DMS 273 (cell line): ENCODE measurements around the gene PTF1A.
"Not testable (repeated sequence)": the region's sequence is repeated elsewhere in the genome, so short reads cannot be mapped to it uniquely, and the experiment has no call there.

ENCODE experiments used
- DNase-seq: peaks from one replicate; lab custom pipeline; 2025; ENCODE audit not compliant: unreplicated experiment; lab: John Stamatoyannopoulos, UW

The PTF1A gene

DNA sequence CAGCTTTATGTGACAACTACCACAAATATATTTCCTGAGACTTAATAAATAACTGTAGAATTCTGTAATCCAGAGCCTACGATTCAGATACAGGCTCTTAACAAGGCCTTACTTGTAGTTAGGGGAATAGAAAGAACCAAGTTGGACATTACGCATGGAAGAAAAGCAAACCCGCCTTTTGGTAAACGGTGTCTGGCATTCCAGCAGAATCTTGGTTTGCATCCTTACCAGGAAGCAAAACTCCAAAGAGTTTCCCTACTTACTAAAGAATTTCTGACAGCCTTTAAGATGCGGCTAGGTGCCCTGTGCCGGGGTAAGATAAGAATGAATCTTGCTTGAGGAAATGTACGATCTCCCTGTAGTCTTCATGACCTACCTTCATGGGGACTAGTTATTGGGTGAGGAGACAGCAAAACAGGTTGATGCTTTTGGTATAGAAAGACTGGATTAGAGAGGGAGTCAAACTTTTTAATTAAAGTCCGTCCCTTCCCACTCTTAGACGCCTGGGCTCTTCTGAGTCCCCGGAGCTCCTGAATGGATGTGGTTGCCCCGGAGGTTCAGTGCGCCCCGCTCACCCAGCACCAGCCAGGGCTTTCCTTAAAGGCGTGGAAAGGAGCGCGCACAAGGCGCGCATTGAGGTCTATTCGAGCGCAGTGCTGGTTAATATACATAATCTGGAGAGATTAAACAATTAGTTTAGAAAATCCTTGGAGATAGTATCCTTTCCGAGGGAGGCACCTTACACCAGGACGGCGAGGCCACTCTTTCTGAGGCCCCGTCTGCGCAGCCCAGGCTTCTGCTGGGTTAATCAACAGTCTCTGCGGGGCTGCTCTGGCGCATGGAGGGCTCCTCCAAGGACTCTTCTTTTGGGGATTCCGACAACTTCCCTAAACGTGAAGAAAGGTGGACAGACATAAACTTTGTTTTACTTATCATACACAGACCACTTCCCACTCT, 11.5 kb downstream of the PTF1A start:
- no peak for DNase-seq

DNA sequence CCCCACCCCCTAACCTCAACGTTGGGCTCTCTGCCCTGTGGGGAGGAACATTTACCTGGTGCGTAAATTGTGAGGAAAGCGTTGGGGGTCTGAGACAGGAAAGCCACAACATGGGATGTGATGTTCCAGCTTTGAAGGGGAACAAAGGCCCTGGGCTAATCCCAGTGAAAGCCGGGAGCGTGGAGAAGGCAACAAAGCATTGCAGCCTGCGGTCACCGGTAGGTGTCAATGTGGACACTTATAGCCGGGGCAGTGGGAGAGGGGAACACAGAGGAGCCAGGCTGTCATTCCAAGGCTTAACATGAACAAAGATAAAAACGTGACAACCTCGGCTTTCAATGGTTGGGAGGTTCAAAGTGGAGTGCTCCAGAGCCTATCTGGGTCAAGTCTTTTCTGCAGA, 12.7 kb downstream of the PTF1A start:
- no peak for DNase-seq

DNA sequence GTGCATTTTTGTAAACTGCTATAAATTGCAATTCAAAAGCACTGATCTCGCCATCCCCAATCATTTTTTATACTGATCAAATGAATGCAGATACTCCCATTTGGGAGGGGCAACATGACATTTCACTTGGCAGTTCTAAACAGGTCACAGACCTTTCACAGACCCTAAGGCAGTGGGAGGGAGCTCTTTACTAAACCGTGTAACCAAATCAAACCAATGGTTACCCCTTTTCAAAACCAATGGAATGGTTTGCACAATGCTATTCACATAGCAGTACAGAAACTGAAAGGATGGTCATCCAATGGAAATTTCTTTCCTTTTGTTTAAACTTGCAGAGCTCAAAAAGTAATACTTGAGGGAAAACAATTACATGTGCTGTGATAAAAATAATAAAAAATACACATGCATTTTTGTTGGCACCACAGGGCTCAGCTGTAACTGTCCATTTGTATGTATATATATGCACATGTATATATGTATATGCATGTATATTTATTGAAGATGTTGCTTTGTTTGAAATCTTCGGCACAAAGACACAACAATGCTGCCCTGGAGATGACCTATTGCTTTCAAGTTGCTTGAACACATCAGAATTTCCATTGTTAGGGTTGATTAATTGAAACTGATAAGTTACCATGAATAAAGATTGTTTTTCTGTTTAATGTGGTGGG, 14.0 kb downstream of the PTF1A start:
- no peak for DNase-seq

DNA sequence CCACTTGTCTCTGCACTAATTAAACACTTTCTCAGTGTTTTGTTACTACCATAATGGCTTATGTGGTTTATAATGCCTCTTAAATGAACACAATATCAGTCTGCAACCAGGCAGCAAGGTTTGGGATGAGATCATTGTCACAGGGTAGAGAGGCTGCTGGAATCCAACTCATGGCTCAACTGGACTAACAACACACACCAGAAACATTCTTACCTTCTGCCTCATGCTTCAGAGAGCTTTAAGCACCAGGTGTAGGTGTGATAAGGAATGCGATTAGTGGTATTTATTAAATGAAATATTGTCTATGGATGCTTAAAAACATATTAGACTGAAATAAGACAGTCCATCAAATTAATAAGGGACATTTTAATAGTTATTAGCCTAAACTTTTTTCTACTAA, 25.4 kb downstream of the PTF1A start:
- no peak for DNase-seq

DNA sequence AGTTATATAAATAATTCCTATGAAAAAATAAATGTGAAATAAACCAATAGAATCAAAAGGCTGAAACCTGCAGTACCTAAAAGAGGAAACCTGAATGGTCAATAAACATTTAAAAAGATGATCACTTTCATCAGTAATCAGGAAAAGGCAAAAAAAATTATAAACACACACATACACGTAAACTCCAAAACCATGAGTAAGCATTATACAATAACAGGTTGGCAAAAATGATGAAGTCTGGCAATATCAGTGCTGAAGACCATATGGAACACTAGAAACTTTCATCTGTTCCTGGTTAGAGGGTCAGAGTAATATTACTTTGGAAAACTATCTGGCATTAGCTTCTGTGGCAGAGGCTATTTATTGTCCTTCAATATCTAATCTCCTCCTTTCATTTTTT, 38.5 kb downstream of the PTF1A start:
- DNase-seq, result no peak

DNA sequence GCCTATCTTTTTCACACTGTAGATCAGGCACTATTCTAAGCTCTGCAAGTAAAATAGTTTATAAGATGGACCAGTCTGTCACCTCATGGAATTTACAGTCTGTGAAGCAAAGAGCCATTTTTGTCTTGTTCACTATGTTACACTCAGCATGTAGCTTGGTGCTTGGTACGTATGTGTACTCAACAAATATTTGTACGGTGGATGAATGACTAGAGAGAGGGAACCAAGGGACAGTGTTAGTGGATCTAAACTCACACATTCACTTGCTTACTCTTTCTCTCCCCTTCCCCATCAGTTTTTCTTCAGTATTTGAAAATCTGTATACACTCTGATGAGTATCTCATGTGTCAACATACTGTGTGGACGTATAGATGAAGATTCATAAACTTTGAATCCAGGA, 45.9 kb downstream of the PTF1A start:
- DNase-seq, result no peak

DNA sequence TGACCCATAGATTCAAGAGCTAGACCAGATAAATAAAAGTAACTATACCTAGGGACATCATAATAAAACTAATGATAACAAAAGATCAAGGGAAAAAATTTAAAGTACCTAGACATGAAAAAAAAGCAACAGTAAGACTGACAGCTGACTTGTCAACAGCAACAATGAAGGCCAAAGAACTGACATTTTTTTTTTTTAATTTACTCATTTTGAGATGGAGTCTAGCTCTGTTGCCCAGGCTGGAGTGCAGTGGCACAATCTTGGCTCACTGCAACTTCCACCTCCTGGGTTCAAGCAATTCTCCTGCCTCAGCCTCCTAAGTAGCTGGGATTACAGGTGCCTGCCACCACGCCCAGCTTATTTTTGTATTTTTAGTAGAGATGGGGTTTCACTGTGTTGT, 49.7 kb downstream of the PTF1A start:
- DNase-seq, result not testable (repeated sequence)
